Measurements from ENCODE around the gene ADAMTS17. TPM values are rescaled to one million over a fixed set of nuclear protein-coding genes. Genes with fewer than 3 reads are reported as not detected.

Gene ADAMTS17
- total RNA-seq, 1 experiment from 2014 or later = 1.5 TPM

GRCh38 chr15:100061944-100062343 is 279.8 kb downstream of the ADAMTS17 start:
- Histone ChIP-seq H3K27me3 (replicated peaks; ENCODE audit: control insufficient read depth, insufficient read depth, low read length) (no peaks in the 10 kb centered on the region), H3K4me3 (ENCODE audit: low read depth, low read length) (no peak overlapping the region), H3K36me3 (ENCODE audit: control insufficient read depth, insufficient read depth, low read length) (no peaks in the 10 kb centered on the region), H3K4me1 (no peaks in the 10 kb centered on the region), H3K9me3 (no peaks in the 10 kb centered on the region)
- no peaks in the 10 kb centered on the region for H3K36me3 Mint-ChIP-seq (ENCODE audit: insufficient read depth, unreplicated experiment)
- H3K27me3 Mint-ChIP-seq (ENCODE audit: insufficient read depth, unreplicated experiment) = peaks cover 2% of the 10 kb centered on the region
- H3K27ac Mint-ChIP-seq (ENCODE audit: unreplicated experiment) = no peak overlapping the region
- H3K4me1 Mint-ChIP-seq (ENCODE audit: low read depth, unreplicated experiment) = no peaks in the 10 kb centered on the region
- H3K4me3 Mint-ChIP-seq (ENCODE audit: unreplicated experiment) = no peak overlapping the region
- H3K9me3 Mint-ChIP-seq (ENCODE audit: unreplicated experiment) = no peaks in the 10 kb centered on the region
- DNase-seq = no peak
- ChIA-PET POLR2A (no interaction called here), CTCF (no interaction called here)
- TF ChIP-seq CTCF (IDR thresholded peaks at IDR 0.05; ENCODE audit: insufficient read depth in 1 of 2, low read depth in 1 of 2, low read length in 1 of 2, severe bottlenecking in 1 of 2, unreplicated experiment in 1 of 2) = no peak
- intact Hi-C loops (cut with micrococcal nuclease; ENCODE audit: unreplicated experiment) = no loop called here
- no TSS peak for BruUV-seq (replicated peaks)

GRCh38 chr15:100060276-100060926 is 281.4 kb downstream of the ADAMTS17 start:
- H3K36me3 Mint-ChIP-seq (ENCODE audit: insufficient read depth, unreplicated experiment) = no peaks in the 10 kb centered on the region
- no peaks in the 10 kb centered on the region for H3K27me3 ChIP-seq (replicated peaks; ENCODE audit: control insufficient read depth, insufficient read depth, low read length)
- CTCF ChIA-PET = no interaction called here
- POLR2A ChIA-PET = no interaction called here
- H3K9me3 ChIP-seq = no peaks in the 10 kb centered on the region
- TF ChIP-seq CTCF (IDR thresholded peaks at IDR 0.05; ENCODE audit: insufficient read depth in 1 of 2, low read depth in 1 of 2, low read length in 1 of 2, severe bottlenecking in 1 of 2, unreplicated experiment in 1 of 2) = no peak
- H3K4me1 Mint-ChIP-seq (ENCODE audit: low read depth, unreplicated experiment) = no peaks in the 10 kb centered on the region
- H3K27ac Mint-ChIP-seq (ENCODE audit: unreplicated experiment) = no peak overlapping the region
- peaks cover 2% of the 10 kb centered on the region for H3K27me3 Mint-ChIP-seq (ENCODE audit: insufficient read depth, unreplicated experiment)
- intact Hi-C loops (cut with micrococcal nuclease; ENCODE audit: unreplicated experiment) = no loop called here
- no peaks in the 10 kb centered on the region for H3K4me1 ChIP-seq
- H3K9me3 Mint-ChIP-seq (ENCODE audit: unreplicated experiment) = no peaks in the 10 kb centered on the region
- no peak overlapping the region for H3K4me3 ChIP-seq (ENCODE audit: low read depth, low read length)
- no peak for DNase-seq
- H3K36me3 ChIP-seq (ENCODE audit: control insufficient read depth, insufficient read depth, low read length) = no peaks in the 10 kb centered on the region
- BruUV-seq (replicated peaks) = no TSS peak
- no peak overlapping the region for H3K4me3 Mint-ChIP-seq (ENCODE audit: unreplicated experiment)

- Mint-ChIP-seq H3K9me3 (ENCODE audit: unreplicated experiment) (no peaks in the 10 kb centered on the region), H3K27ac (ENCODE audit: unreplicated experiment) (no peak overlapping the region), H3K4me3 (ENCODE audit: unreplicated experiment) (no peak overlapping the region), H3K36me3 (ENCODE audit: insufficient read depth, unreplicated experiment) (no peaks in the 10 kb centered on the region), H3K27me3 (ENCODE audit: insufficient read depth, unreplicated experiment) (peaks cover 2% of the 10 kb centered on the region), H3K4me1 (ENCODE audit: low read depth, unreplicated experiment) (no peaks in the 10 kb centered on the region)
- ChIA-PET CTCF (no interaction called here), POLR2A (no interaction called here)
- H3K9me3 ChIP-seq = no peaks in the 10 kb centered on the region
- TF ChIP-seq CTCF (IDR thresholded peaks at IDR 0.05; ENCODE audit: insufficient read depth in 1 of 2, low read depth in 1 of 2, low read length in 1 of 2, severe bottlenecking in 1 of 2, unreplicated experiment in 1 of 2) = no peak
- no TSS peak for BruUV-seq (replicated peaks)
- no peak for DNase-seq
- H3K4me3 ChIP-seq (ENCODE audit: low read depth, low read length) = no peak overlapping the region
- H3K27me3 ChIP-seq (replicated peaks; ENCODE audit: control insufficient read depth, insufficient read depth, low read length) = no peaks in the 10 kb centered on the region
- intact Hi-C loops (cut with micrococcal nuclease; ENCODE audit: unreplicated experiment) = no loop called here
- H3K36me3 ChIP-seq (ENCODE audit: control insufficient read depth, insufficient read depth, low read length) = no peaks in the 10 kb centered on the region
- H3K4me1 ChIP-seq = no peaks in the 10 kb centered on the region
These were observed 282.3 kb downstream of the ADAMTS17 start for GRCh38 chr15:100059521-100059920.
